Keratinocyte (primary cell): ENCODE measurements around the gene ARRDC1. TPM values are rescaled to one million over a fixed set of nuclear protein-coding genes. Genes with fewer than 3 reads are reported as not detected.

Experiments
- DNase-seq: peaks from one replicate; pipeline ENCODE4 v3.0.0-alpha.2; 2011; ENCODE audit warnings: low read depth, missing footprints, low spot score
- FAIRE-seq: peaks from 2 replicates; lab custom pipeline; 2011; peaks lifted over from hg19 to GRCh38; lab: Jason Lieb, UNC
- H2AFZ ChIP-seq: 2 replicates; pipeline ENCODE4 v1.6.0; 2012; ENCODE audit warnings: low read length, control low read depth, inconsistent platforms; ENCODE audit not compliant: control insufficient read depth
- H3K27ac ChIP-seq: 2 replicates; pipeline ENCODE4 v1.5.1; 2011; ENCODE audit warnings: low read length; ENCODE audit not compliant: control insufficient read depth, insufficient read depth
- H3K27me3 ChIP-seq: 3 replicates; pipeline ENCODE4 v1.6.0; 2011; ENCODE audit warnings: low read length; ENCODE audit not compliant: control insufficient read depth, insufficient read depth; ENCODE audit errors: extremely low read depth
- H3K36me3 ChIP-seq, 2 experiments: 2 replicates in 1 of 2; 3 replicates in 1 of 2; pipeline ENCODE4 v1.5.1; 2011; ENCODE audit warnings: low read length in 2 of 2, mild to moderate bottlenecking in 1 of 2; ENCODE audit not compliant: control insufficient read depth in 2 of 2, insufficient read depth in 2 of 2; ENCODE audit errors: extremely low read depth in 1 of 2
- H3K4me1 ChIP-seq: 3 replicates; pipeline ENCODE4 v1.5.1; 2011; ENCODE audit warnings: low read length; ENCODE audit not compliant: control insufficient read depth, insufficient read depth; ENCODE audit errors: extremely low read depth
- H3K4me2 ChIP-seq: 3 replicates; pipeline ENCODE4 v1.6.0; 2011; ENCODE audit warnings: low read depth, low read length; ENCODE audit not compliant: control insufficient read depth, insufficient read depth; ENCODE audit errors: extremely low read depth
- H3K4me3 ChIP-seq, 3 experiments: fragments of 200-600 bp in 1 of 3; sonication (generic) in 1 of 3; 2 replicates in 2 of 3; 3 replicates in 1 of 3; pipeline ENCODE4 v1.5.1; 2011 to 2016; ENCODE audit warnings: low read length in 3 of 3, mild to moderate bottlenecking in 3 of 3, control low read depth in 2 of 3, inconsistent platforms in 1 of 3, low read depth in 1 of 3, mixed read lengths in 1 of 3, mixed run types in 1 of 3, moderate library complexity in 1 of 3; ENCODE audit not compliant: control insufficient read depth in 2 of 3, insufficient read depth in 2 of 3; ENCODE audit errors: extremely low read depth in 1 of 3
- H3K79me2 ChIP-seq: 2 replicates; pipeline ENCODE4 v1.6.0; 2012; ENCODE audit warnings: low read length; ENCODE audit not compliant: control insufficient read depth, insufficient read depth
- H3K9ac ChIP-seq: 3 replicates; pipeline ENCODE4 v1.6.0; 2011; ENCODE audit warnings: low read length; ENCODE audit not compliant: control insufficient read depth, insufficient read depth; ENCODE audit errors: extremely low read depth
- H3K9me1 ChIP-seq: 3 replicates; pipeline ENCODE4 v1.6.0; 2011; ENCODE audit warnings: low read length; ENCODE audit not compliant: control insufficient read depth, insufficient read depth; ENCODE audit errors: extremely low read depth
- H3K9me3 ChIP-seq: 2 replicates; pipeline ENCODE4 v1.5.1; 2012; ENCODE audit warnings: low read depth, low read length; ENCODE audit not compliant: control insufficient read depth
- H4K20me1 ChIP-seq: 3 replicates; pipeline ENCODE4 v1.6.0; 2011; ENCODE audit warnings: low read length; ENCODE audit not compliant: control insufficient read depth, insufficient read depth; ENCODE audit errors: extremely low read depth
- CTCF ChIP-seq, 3 experiments: IDR thresholded peaks in 1 of 3; conservative IDR thresholded peaks in 1 of 3; optimal IDR thresholded peaks in 1 of 3; 2 replicates in 2 of 3; 3 replicates in 1 of 3; pipeline versions ENCODE3 to v1.5.1; 2011; ENCODE audit warnings: low read length in 3 of 3, mild to moderate bottlenecking in 3 of 3, moderate library complexity in 2 of 3, control low read depth in 1 of 3, inconsistent platforms in 1 of 3; ENCODE audit not compliant: insufficient read depth in 2 of 3; ENCODE audit errors: extremely low read depth in 1 of 3
- EZH2 ChIP-seq: IDR thresholded peaks from one replicate; pipeline ENCODE4 v1.6.1; 2012; ENCODE audit warnings: inconsistent platforms, mild to moderate bottlenecking, low read length, moderate library complexity
- dilution Hi-C: fragments of 300-500 bp; cut with MboI; formaldehyde crosslinking; loops from one replicate; pipeline ENCODE4 v1.7.0; 2020; ENCODE audit warnings: low sequenced_read_pairs; ENCODE audit not compliant: extremely low pct_ligation_motif_present
- polyA plus RNA-seq, 5 experiments: library from polyadenylated mRNA; depleted of rRNA in 3 of 5; stranded (reverse) in 3 of 5; stranded (forward) in 1 of 5; unstranded in 1 of 5; fragments of >200 nt; gene quantifications; 1 replicate in 1 of 5; 2 replicates in 3 of 5; 3 replicates in 1 of 5; pipeline versions ENCODE4 v1.2.1 to v1.2.3, GENCODE V29; 2011 to 2012; ENCODE audit warnings: missing spikeins in 2 of 5, low read depth in 1 of 5, low replicate concordance in 1 of 5

ARRDC1 gene
- polyA plus RNA-seq, 1 donor (not counting 4 experiments of a cell fraction or from before 2014, with no cell fraction given): 94.7 TPM

GRCh38 chr9:137638680-137639079 lies 33.2 kb downstream of the ARRDC1 start:
- Histone ChIP-seq H2AFZ (no peak overlapping the region), H3K4me1 (no peaks in the 10 kb centered on the region), H3K9me3 (no peaks in the 10 kb centered on the region), H3K27ac (no peak overlapping the region), H3K36me3 (peaks cover 3 to 4% of the 10 kb centered on the region in 2 experiments), H3K9me1 (no peaks in the 10 kb centered on the region), H3K9ac (no peak overlapping the region), H3K4me3 (no peak overlapping the region), H4K20me1 (peaks cover 1% of the 10 kb centered on the region), H3K4me2 (no peak overlapping the region), H3K27me3 (no peaks in the 10 kb centered on the region), H3K79me2 (peaks cover 96% of the 10 kb centered on the region)
- TF ChIP-seq EZH2 (no peak), CTCF (optimal IDR thresholded peaks at IDR 0.05 in 1 of 3, IDR thresholded peaks at IDR 0.05 in 1 of 3, conservative IDR thresholded peaks at IDR 0.05 in 1 of 3; ENCODE audit: extremely low read depth in 1 of 3, insufficient read depth in 2 of 3, low read length in 3 of 3) (no peak)
- no peak for FAIRE-seq
- DNase-seq: no peak
- dilution Hi-C loops: no loop called here

GRCh38 chr9:137639303-137640051 lies 34.0 kb downstream of the ARRDC1 start:
- no peak for DNase-seq
- no peaks in the 10 kb centered on the region for H3K9me3 ChIP-seq
- H3K36me3 ChIP-seq: peaks cover 3 to 6% of the 10 kb centered on the region in 2 experiments
- no peak overlapping the region for H3K4me3 ChIP-seq
- no peak overlapping the region for H3K9ac ChIP-seq
- H3K9me1 ChIP-seq: no peaks in the 10 kb centered on the region
- no peak for TF ChIP-seq EZH2
- TF ChIP-seq CTCF (optimal IDR thresholded peaks at IDR 0.05 in 1 of 3, IDR thresholded peaks at IDR 0.05 in 1 of 3, conservative IDR thresholded peaks at IDR 0.05 in 1 of 3; ENCODE audit: extremely low read depth in 1 of 3, insufficient read depth in 2 of 3, low read length in 3 of 3): no peak
- no peaks in the 10 kb centered on the region for H3K4me1 ChIP-seq
- dilution Hi-C loops: no loop called here
- no peak overlapping the region for H2AFZ ChIP-seq
- H3K27ac ChIP-seq: no peak overlapping the region
- no peak for FAIRE-seq
- no peak overlapping the region for H3K4me2 ChIP-seq
- H4K20me1 ChIP-seq: no peaks in the 10 kb centered on the region
- H3K27me3 ChIP-seq: no peaks in the 10 kb centered on the region
- peaks cover 95% of the 10 kb centered on the region for H3K79me2 ChIP-seq
